ENCODE results near the gene HMOX1. TPM values are rescaled to one million over a fixed set of nuclear protein-coding genes. Genes with fewer than 3 reads are reported as not detected.

HMOX1 gene
- total and polyA plus RNA-seq, 2 of the 13 experiments (the other 11 are each of a cell fraction or from before 2014, with no cell fraction given), result 53.6 to 67.4 TPM

GRCh38 chr22:35350539-35351503 is 30.1 kb upstream of the HMOX1 start (continued):
- TF ChIP-seq, protein P1, sequence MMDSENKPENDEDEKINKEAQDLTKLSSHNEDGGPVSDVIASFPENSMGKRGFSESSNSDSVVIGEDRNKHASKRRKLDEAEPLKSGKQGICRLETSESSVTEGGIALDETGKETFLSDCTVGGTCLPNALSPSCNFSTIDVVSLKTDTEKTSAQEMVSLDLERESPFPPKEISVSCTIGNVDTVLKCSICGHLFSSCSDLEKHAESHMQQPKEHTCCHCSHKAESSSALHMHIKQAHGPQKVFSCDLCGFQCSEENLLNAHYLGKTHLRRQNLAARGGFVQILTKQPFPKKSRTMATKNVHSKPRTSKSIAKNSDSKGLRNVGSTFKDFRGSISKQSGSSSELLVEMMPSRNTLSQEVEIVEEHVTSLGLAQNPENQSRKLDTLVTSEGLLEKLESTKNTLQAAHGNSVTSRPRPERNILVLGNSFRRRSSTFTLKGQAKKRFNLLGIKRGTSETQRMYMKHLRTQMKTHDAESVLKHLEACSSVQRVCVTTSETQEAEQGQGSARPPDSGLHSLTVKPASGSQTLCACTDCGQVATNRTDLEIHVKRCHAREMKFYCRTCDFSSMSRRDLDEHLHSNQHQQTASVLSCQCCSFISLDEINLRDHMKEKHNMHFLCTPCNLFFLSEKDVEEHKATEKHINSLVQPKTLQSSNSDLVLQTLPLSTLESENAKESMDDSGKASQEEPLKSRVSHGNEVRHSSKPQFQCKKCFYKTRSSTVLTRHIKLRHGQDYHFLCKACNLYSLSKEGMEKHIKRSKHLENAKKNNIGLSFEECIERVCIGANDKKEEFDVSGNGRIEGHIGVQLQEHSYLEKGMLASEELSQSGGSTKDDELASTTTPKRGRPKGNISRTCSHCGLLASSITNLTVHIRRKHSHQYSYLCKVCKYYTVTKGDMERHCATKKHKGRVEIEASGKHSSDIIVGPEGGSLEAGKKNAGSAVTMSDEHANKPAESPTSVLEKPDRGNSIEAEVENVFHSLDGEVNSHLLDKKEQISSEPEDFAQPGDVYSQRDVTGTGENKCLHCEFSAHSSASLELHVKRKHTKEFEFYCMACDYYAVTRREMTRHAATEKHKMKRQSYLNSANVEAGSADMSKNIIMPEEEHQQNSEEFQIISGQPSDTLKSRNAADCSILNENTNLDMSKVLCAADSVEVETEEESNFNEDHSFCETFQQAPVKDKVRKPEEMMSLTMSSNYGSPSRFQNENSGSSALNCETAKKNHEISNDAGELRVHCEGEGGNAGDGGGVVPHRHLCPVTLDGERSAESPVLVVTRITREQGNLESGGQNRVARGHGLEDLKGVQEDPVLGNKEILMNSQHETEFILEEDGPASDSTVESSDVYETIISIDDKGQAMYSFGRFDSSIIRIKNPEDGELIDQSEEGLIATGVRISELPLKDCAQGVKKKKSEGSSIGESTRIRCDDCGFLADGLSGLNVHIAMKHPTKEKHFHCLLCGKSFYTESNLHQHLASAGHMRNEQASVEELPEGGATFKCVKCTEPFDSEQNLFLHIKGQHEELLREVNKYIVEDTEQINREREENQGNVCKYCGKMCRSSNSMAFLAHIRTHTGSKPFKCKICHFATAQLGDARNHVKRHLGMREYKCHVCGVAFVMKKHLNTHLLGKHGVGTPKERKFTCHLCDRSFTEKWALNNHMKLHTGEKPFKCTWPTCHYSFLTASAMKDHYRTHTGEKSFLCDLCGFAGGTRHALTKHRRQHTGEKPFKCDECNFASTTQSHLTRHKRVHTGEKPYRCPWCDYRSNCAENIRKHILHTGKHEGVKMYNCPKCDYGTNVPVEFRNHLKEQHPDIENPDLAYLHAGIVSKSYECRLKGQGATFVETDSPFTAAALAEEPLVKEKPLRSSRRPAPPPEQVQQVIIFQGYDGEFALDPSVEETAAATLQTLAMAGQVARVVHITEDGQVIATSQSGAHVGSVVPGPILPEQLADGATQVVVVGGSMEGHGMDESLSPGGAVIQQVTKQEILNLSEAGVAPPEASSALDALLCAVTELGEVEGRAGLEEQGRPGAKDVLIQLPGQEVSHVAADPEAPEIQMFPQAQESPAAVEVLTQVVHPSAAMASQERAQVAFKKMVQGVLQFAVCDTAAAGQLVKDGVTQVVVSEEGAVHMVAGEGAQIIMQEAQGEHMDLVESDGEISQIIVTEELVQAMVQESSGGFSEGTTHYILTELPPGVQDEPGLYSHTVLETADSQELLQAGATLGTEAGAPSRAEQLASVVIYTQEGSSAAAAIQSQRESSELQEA (CRISPR knock-in tag; IDR thresholded peaks at IDR 0.05; ENCODE audit: not compliant biosample characterization), result no peak
- no peak for TF ChIP-seq RFX3 (CRISPR knock-in tag; IDR thresholded peaks at IDR 0.05)
- TF ChIP-seq ZNF83 (CRISPR knock-in tag; IDR thresholded peaks at IDR 0.05; ENCODE audit: borderline replicate concordance), result no peak
- no peak for TF ChIP-seq ZSCAN12 (CRISPR knock-in tag; IDR thresholded peaks at IDR 0.05)
- TF ChIP-seq MYPOP (CRISPR knock-in tag; IDR thresholded peaks at IDR 0.05), result no peak
- TF ChIP-seq ZNF362 (CRISPR knock-in tag; IDR thresholded peaks at IDR 0.05; ENCODE audit: borderline replicate concordance), result peak; percentile 51; the same call in 1 of the 2 replicates
- TF ChIP-seq SMARCE1 (IDR thresholded peaks at IDR 0.05; ENCODE audit: borderline replicate concordance), result no peak
- TF ChIP-seq NFYB (CRISPR knock-in tag; IDR thresholded peaks at IDR 0.05), result no peak
- TF ChIP-seq ZNF839 (CRISPR knock-in tag; IDR thresholded peaks at IDR 0.05; ENCODE audit: borderline replicate concordance), result no peak
- TF ChIP-seq HDAC6 (IDR thresholded peaks at IDR 0.05; ENCODE audit: low read depth, low read length), result no peak
- no peak for TF ChIP-seq NFATC3 (CRISPR knock-in tag; IDR thresholded peaks at IDR 0.05)
- TF ChIP-seq, protein P2, sequence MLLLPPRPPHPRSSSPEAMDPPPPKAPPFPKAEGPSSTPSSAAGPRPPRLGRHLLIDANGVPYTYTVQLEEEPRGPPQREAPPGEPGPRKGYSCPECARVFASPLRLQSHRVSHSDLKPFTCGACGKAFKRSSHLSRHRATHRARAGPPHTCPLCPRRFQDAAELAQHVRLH (CRISPR knock-in tag; IDR thresholded peaks at IDR 0.05; ENCODE audit: borderline replicate concordance, low read depth), result no peak
- no peak for TF ChIP-seq ZNF558 (CRISPR knock-in tag; IDR thresholded peaks at IDR 0.05; ENCODE audit: borderline replicate concordance)
- no peak for TF ChIP-seq ZFP62 (CRISPR knock-in tag; IDR thresholded peaks at IDR 0.05)
- TF ChIP-seq, protein P3, sequence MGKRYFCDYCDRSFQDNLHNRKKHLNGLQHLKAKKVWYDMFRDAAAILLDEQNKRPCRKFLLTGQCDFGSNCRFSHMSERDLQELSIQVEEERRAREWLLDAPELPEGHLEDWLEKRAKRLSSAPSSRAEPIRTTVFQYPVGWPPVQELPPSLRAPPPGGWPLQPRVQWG (CRISPR knock-in tag; IDR thresholded peaks at IDR 0.05; ENCODE audit: borderline replicate concordance, low read depth), result no peak
- no peak for TF ChIP-seq SIX1 (CRISPR knock-in tag; IDR thresholded peaks at IDR 0.05; ENCODE audit: borderline replicate concordance)
- TF ChIP-seq ZNF138 (CRISPR knock-in tag; IDR thresholded peaks at IDR 0.05; ENCODE audit: low read depth), result no peak
